Transverse colon (tissue), 3 donors: ENCODE results near the gene ZNF451.

Source experiments
- CTCF ChIP-seq, 5 experiments: fragments of 200-600 bp in 3 of 5; fragments of 450-650 bp in 2 of 5; sonication (generic) in 3 of 5; IDR thresholded peaks; 1 replicate in 2 of 5; 2 replicates in 3 of 5; pipeline ENCODE4 v1.5.1; 2016 to 2017; ENCODE audit warnings: antibody characterized with exemption in 5 of 5, inconsistent platforms in 3 of 5, mild to moderate bottlenecking in 2 of 5, moderate library complexity in 1 of 5
- POLR2A ChIP-seq: fragments of 450-650 bp; IDR thresholded peaks from one replicate; pipeline ENCODE4 v1.6.1; 2016; ENCODE audit warnings: antibody characterized with exemption, mild to moderate bottlenecking, moderate library complexity

GRCh38 chr6:57217270-57217669 lies 127.3 kb downstream of the ZNF451 start:
- TF ChIP-seq CTCF (IDR thresholded peaks at IDR 0.05) (no peak), POLR2A (no peak)
